Aorta (tissue), 5 donors: ENCODE data around the gene CCDC85A. TPM values are rescaled to one million over a fixed set of nuclear protein-coding genes. Genes with fewer than 3 reads are reported as not detected.

Experiments used
- ATAC-seq: fragments of 200-7000 bp; cut with Tn5 transposase; one replicate; pipeline ENCODE4 v1.9.1; 2022; ENCODE audit warnings: moderate library complexity; ENCODE audit not compliant: low FRiP score
- DNase-seq, 2 donors: peaks; one replicate each; pipeline ENCODE4 v3.0.0-alpha.2; 2020
- H3K27ac ChIP-seq, 2 donors: one replicate each; pipeline ENCODE4 v1.5.1; 2013; ENCODE audit warnings: low read length in 2 of 2, mild to moderate bottlenecking in 2 of 2, moderate library complexity in 2 of 2, control low read depth in 1 of 2, inconsistent platforms in 1 of 2, low read depth in 1 of 2
- H3K27me3 ChIP-seq, 2 donors: one replicate each; pipeline ENCODE4 v1.6.1; 2013; ENCODE audit warnings: control low read depth in 1 of 2, low read length in 1 of 2, mild to moderate bottlenecking in 1 of 2, moderate library complexity in 1 of 2; ENCODE audit not compliant: insufficient read depth in 2 of 2, control insufficient read depth in 1 of 2
- H3K36me3 ChIP-seq, 2 donors: one replicate each; pipeline ENCODE4 v1.6.1; 2013; ENCODE audit warnings: control low read depth in 1 of 2, low read length in 1 of 2, mild to moderate bottlenecking in 1 of 2; ENCODE audit not compliant: insufficient read depth in 2 of 2, control insufficient read depth in 1 of 2
- H3K4me1 ChIP-seq, 2 donors: one replicate each; pipeline ENCODE4 v1.6.1; 2013; ENCODE audit warnings: low read length in 2 of 2, control low read depth in 1 of 2, mild to moderate bottlenecking in 1 of 2, moderate library complexity in 1 of 2; ENCODE audit not compliant: insufficient read depth in 2 of 2, control insufficient read depth in 1 of 2
- H3K4me3 ChIP-seq, 2 donors: one replicate each; pipeline ENCODE4 v1.5.1; 2013; ENCODE audit warnings: low read length in 2 of 2, control low read depth in 1 of 2, mild to moderate bottlenecking in 1 of 2
- H3K9me3 ChIP-seq: one replicate; pipeline ENCODE4 v1.6.1; 2013; ENCODE audit warnings: mild to moderate bottlenecking, low read length; ENCODE audit not compliant: control insufficient read depth
- WGBS, 2 donors: extraction: QIAGEN DNeasy Blood & Tissue Kit; methylation state at CpG; one replicate each; pipeline ENCODE4 v1.1.7; 2013; 5-methylcytosine and 5-hydroxymethylcytosine counted together
- intact Hi-C, 2 donors: fragments of 100-400 bp; cut with DNase I; formaldehyde crosslinking; loops; one replicate each; pipeline versions ENCODE4 v1.14.2 to v1.15.0; 2022
- polyA plus RNA-seq, 2 donors: library from polyadenylated mRNA; stranded (reverse); fragments of 200-250 nt; gene quantifications; one replicate each; pipeline ENCODE4 v1.2.3, GENCODE V29; 2013
- total RNA-seq, 2 donors: library from RNA; stranded (reverse); fragmentation: NEBNext Ultra II Directional; extraction: Animal tissue kit (Norgen Biotek cat#: 25700); gene quantifications; one replicate each; pipeline ENCODE4 v1.2.1, GENCODE V29; 2021
- donor health status: healthy with polysubstance abuse.
- donor health status: Bipolar disorder and iron deficiency.
- donor health status: DM: no; HTN: no; CAD: no.
- donor health status: DM: no; HTN: no; CAD: no.
- donor health status: DM: yes; HTN: yes; CAD: no.

Gene CCDC85A
- total and polyA plus RNA-seq, 4 donors, result 0.28 to 5.6 (median 2.7) TPM; not detected in 1

- Histone ChIP-seq H3K27ac (no peak overlapping the region), H3K36me3 (no peaks in the 10 kb centered on the region), H3K9me3 (peaks cover 1% of the 10 kb centered on the region), H3K4me1 (no peaks in the 10 kb centered on the region), H3K27me3 (no peaks in the 10 kb centered on the region), H3K4me3 (no peak overlapping the region)
- intact Hi-C loops, result no loop called here
- ATAC-seq (no peak), DNase-seq (no peak)
- WGBS, 2 donors, result 73 to 75% methylated on average over 3 of the region's 3 CpGs
Observed at GRCh38 chr2:56335101-56335500, 151.3 kb downstream of the CCDC85A start.

GRCh38 chr2:56337342-56337741, 153.6 kb downstream of the CCDC85A start:
- intact Hi-C loops, result no loop called here
- H3K4me1 ChIP-seq, result no peaks in the 10 kb centered on the region
- DNase-seq, result no peak
- H3K4me3 ChIP-seq, result no peak overlapping the region
- H3K9me3 ChIP-seq, result peaks cover 1% of the 10 kb centered on the region
- ATAC-seq, result no peak
- H3K27me3 ChIP-seq, result no peaks in the 10 kb centered on the region
- no peak overlapping the region for H3K27ac ChIP-seq
- 72 to 79% methylated on average over 3 of the region's 3 CpGs for WGBS, 2 donors
- H3K36me3 ChIP-seq, result no peaks in the 10 kb centered on the region

GRCh38 chr2:56338232-56338631, 154.4 kb downstream of the CCDC85A start:
- DNase-seq (no peak), ATAC-seq (no peak)
- Histone ChIP-seq H3K9me3 (peaks cover 1% of the 10 kb centered on the region), H3K27ac (no peak overlapping the region), H3K36me3 (no peaks in the 10 kb centered on the region), H3K4me3 (no peak overlapping the region), H3K4me1 (no peaks in the 10 kb centered on the region), H3K27me3 (no peaks in the 10 kb centered on the region)
- intact Hi-C loops, result no loop called here
- WGBS, 2 donors, result 70 to 86% methylated on average over 2 of the region's 2 CpGs

GRCh38 chr2:56344771-56345170, 161.0 kb downstream of the CCDC85A start:
- no peak for ATAC-seq
- DNase-seq, result no peak
- Histone ChIP-seq H3K36me3 (no peaks in the 10 kb centered on the region), H3K27ac (no peak overlapping the region), H3K4me1 (no peaks in the 10 kb centered on the region), H3K9me3 (no peaks in the 10 kb centered on the region), H3K27me3 (no peaks in the 10 kb centered on the region), H3K4me3 (no peak overlapping the region)
- intact Hi-C loops, result no loop called here
- WGBS, 2 donors, result 69 to 83% methylated on average over 1 of the region's 1 CpG

GRCh38 chr2:56347881-56348280, 164.1 kb downstream of the CCDC85A start:
- Histone ChIP-seq H3K9me3 (no peaks in the 10 kb centered on the region), H3K27ac (no peak overlapping the region), H3K4me3 (no peak overlapping the region), H3K4me1 (no peaks in the 10 kb centered on the region), H3K27me3 (no peaks in the 10 kb centered on the region), H3K36me3 (no peaks in the 10 kb centered on the region)
- WGBS, 2 donors, result 83 to 87% methylated on average over 4 of the region's 4 CpGs
- no peak for DNase-seq
- ATAC-seq, result no peak
- intact Hi-C loops, result no loop called here

- intact Hi-C loops, result no loop called here
- Histone ChIP-seq H3K36me3 (no peaks in the 10 kb centered on the region), H3K4me3 (no peak overlapping the region), H3K27ac (no peak overlapping the region), H3K4me1 (no peaks in the 10 kb centered on the region), H3K27me3 (no peaks in the 10 kb centered on the region), H3K9me3 (no peaks in the 10 kb centered on the region)
- DNase-seq (no peak), ATAC-seq (peak; percentile 26)
- 29 to 43% methylated on average over 6 of the region's 6 CpGs for WGBS, 2 donors
Observed at GRCh38 chr2:56348392-56349210, 164.8 kb downstream of the CCDC85A start.

- no peaks in the 10 kb centered on the region for H3K9me3 ChIP-seq
- H3K4me3 ChIP-seq, result no peak overlapping the region
- no peak overlapping the region for H3K27ac ChIP-seq
- H3K27me3 ChIP-seq, result no peaks in the 10 kb centered on the region
- intact Hi-C loops, result no loop called here
- DNase-seq, result no peak
- H3K4me1 ChIP-seq, result no peaks in the 10 kb centered on the region
- 72 to 78% methylated on average over 3 of the region's 3 CpGs for WGBS, 2 donors
- ATAC-seq, result no peak
- H3K36me3 ChIP-seq, result no peaks in the 10 kb centered on the region
Observed at GRCh38 chr2:56357655-56358295, 174.0 kb downstream of the CCDC85A start.

- Histone ChIP-seq H3K27me3 (no peaks in the 10 kb centered on the region), H3K9me3 (no peaks in the 10 kb centered on the region), H3K27ac (no peak overlapping the region), H3K36me3 (no peaks in the 10 kb centered on the region), H3K4me3 (no peak overlapping the region), H3K4me1 (no peaks in the 10 kb centered on the region)
- DNase-seq (no peak), ATAC-seq (no peak)
- 64 to 76% methylated on average over 2 of the region's 2 CpGs for WGBS, 2 donors
- intact Hi-C loops, result no loop called here
Observed at GRCh38 chr2:56361844-56362243, 178.1 kb downstream of the CCDC85A start.

- Histone ChIP-seq H3K9me3 (no peaks in the 10 kb centered on the region), H3K36me3 (no peaks in the 10 kb centered on the region), H3K27me3 (no peaks in the 10 kb centered on the region), H3K27ac (no peak overlapping the region), H3K4me3 (no peak overlapping the region), H3K4me1 (no peaks in the 10 kb centered on the region)
- ATAC-seq (no peak), DNase-seq (no peak)
- intact Hi-C loops, result no loop called here
- WGBS, 2 donors, result 67 to 69% methylated on average over 2 of the region's 2 CpGs
Observed at GRCh38 chr2:56364902-56365301, 181.1 kb downstream of the CCDC85A start.
